SKM-1 (cell line): ENCODE measurements around the gene OR10A2.
"Not testable (repeated sequence)": the region's sequence is repeated elsewhere in the genome, so short reads cannot be mapped to it uniquely, and the experiment has no call there.

Experiments
- DNase-seq: peaks from one replicate; lab custom pipeline; 2025; ENCODE audit not compliant: unreplicated experiment; lab: John Stamatoyannopoulos, UW

OR10A2 gene

GRCh38 chr11:6887711-6888110, 24.9 kb downstream of the OR10A2 start:
- DNase-seq, result not testable (repeated sequence)

GRCh38 chr11:6888830-6889229, 26.0 kb downstream of the OR10A2 start:
- DNase-seq, result no peak

GRCh38 chr11:6889835-6890234, 27.0 kb downstream of the OR10A2 start:
- DNase-seq, result no peak

GRCh38 chr11:6892400-6892799, 29.5 kb downstream of the OR10A2 start, which contains the start of gene OR2D2:
TSS of gene OR2D2 (minus strand) at chr11:6892500. CDS start at chr11:6892500, 0 bp downstream.
- DNase-seq, result no peak

GRCh38 chr11:6894097-6894496, 31.2 kb downstream of the OR10A2 start:
- DNase-seq, result no peak

- no peak for DNase-seq
Observed at GRCh38 chr11:6895010-6895409, 32.2 kb downstream of the OR10A2 start.

- DNase-seq, result no peak
Observed at GRCh38 chr11:6898911-6899310, 36.1 kb downstream of the OR10A2 start.

GRCh38 chr11:6900327-6900999, 37.6 kb downstream of the OR10A2 start:
- no peak for DNase-seq

- DNase-seq, result not testable (repeated sequence)
Observed at GRCh38 chr11:6904804-6905203, 41.9 kb downstream of the OR10A2 start.

- DNase-seq, result no peak
Observed at GRCh38 chr11:6911378-6911777, 48.5 kb downstream of the OR10A2 start.

GRCh38 chr11:6911948-6912347, 49.1 kb downstream of the OR10A2 start:
- no peak for DNase-seq

- no peak for DNase-seq
Observed at GRCh38 chr11:6919698-6920097, 56.8 kb downstream of the OR10A2 start.

GRCh38 chr11:6920702-6921101, 57.8 kb downstream of the OR10A2 start, which contains the start of gene OR2D3:
TSS of gene OR2D3 (plus strand) at chr11:6921002. CDS start at chr11:6921002, 0 bp downstream.
- no peak for DNase-seq
